Lower lobe of right lung (tissue), 2 donors: Measurements from ENCODE around the gene CDHR2. TPM values are rescaled to one million over a fixed set of nuclear protein-coding genes. Genes with fewer than 3 reads are reported as not detected.
A peak's percentile ranks its signal among the peaks of the same experiment; 100 is the strongest.

Source experiments
- ATAC-seq, 2 donors: fragments of 200-7000 bp; cut with Tn5 transposase; one replicate each; pipeline ENCODE4 v1.9.1; 2020 to 2022; ENCODE audit warnings: mild to moderate bottlenecking in 2 of 2, moderate library complexity in 2 of 2
- DNase-seq: peaks from one replicate; pipeline ENCODE4 v3.0.0-alpha.2; 2020
- H3K27ac ChIP-seq: fragments of 200-600 bp; one replicate; pipeline ENCODE4 v1.8.0; 2022
- H3K27me3 ChIP-seq: fragments of 200-600 bp; one replicate; pipeline ENCODE4 v1.8.0; 2022; ENCODE audit warnings: low read depth
- H3K36me3 ChIP-seq: fragments of 200-600 bp; one replicate; pipeline ENCODE4 v1.8.0; 2022; ENCODE audit warnings: mild to moderate bottlenecking
- H3K4me1 ChIP-seq: fragments of 200-600 bp; one replicate; pipeline ENCODE4 v1.8.0; 2022
- H3K4me3 ChIP-seq: fragments of 200-600 bp; one replicate; pipeline ENCODE4 v1.8.0; 2022; ENCODE audit warnings: mild to moderate bottlenecking
- H3K9me3 ChIP-seq: fragments of 200-600 bp; one replicate; pipeline ENCODE4 v1.8.0; 2022
- intact Hi-C: fragments of 100-400 bp; cut with DNase I; formaldehyde crosslinking; loops from one replicate; pipeline ENCODE4 v1.11.0; 2022
- total RNA-seq: library from RNA; stranded (reverse); fragmentation: NEBNext Ultra II Directional; extraction: Animal tissue kit (Norgen Biotek cat#: 25700); gene quantifications from one replicate; pipeline ENCODE4 v1.2.1, GENCODE V29; 2021
- TF ChIP-seq, protein P1 (sequence below): fragments of 200-600 bp; IDR thresholded peaks from one replicate; pipeline ENCODE4 v1.8.0; 2022; ENCODE audit warnings: antibody characterized with exemption, mild to moderate bottlenecking
- donor health status: DM: no; HTN: yes; CAD: no; lungs with severe emphysema.

CDHR2 gene
- total RNA-seq, 1 donor from 2014 or later, result 0.62 TPM

DNA sequence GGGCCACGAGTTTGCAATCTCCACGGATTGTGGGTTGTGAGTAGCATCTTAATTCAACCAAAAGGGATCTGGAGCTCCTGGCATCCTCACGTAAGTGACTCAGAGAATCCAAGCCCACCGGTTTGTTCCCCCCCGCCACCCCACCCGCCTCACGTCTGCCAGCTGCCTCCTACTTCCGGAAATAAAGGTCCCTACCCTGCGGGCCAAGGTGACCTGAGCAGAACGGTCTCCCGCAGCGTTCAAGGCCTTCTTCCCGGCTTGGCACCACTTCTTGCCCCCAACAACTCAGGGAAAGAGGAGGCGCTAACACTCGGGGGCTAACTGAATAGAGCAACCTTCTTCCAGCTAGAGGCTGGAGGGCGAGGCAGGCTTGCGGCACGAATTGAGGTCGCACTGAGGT lies 69.6 kb downstream of the CDHR2 start:
- TF ChIP-seq, protein P1, sequence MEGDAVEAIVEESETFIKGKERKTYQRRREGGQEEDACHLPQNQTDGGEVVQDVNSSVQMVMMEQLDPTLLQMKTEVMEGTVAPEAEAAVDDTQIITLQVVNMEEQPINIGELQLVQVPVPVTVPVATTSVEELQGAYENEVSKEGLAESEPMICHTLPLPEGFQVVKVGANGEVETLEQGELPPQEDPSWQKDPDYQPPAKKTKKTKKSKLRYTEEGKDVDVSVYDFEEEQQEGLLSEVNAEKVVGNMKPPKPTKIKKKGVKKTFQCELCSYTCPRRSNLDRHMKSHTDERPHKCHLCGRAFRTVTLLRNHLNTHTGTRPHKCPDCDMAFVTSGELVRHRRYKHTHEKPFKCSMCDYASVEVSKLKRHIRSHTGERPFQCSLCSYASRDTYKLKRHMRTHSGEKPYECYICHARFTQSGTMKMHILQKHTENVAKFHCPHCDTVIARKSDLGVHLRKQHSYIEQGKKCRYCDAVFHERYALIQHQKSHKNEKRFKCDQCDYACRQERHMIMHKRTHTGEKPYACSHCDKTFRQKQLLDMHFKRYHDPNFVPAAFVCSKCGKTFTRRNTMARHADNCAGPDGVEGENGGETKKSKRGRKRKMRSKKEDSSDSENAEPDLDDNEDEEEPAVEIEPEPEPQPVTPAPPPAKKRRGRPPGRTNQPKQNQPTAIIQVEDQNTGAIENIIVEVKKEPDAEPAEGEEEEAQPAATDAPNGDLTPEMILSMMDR, result no peak
- Histone ChIP-seq H3K4me1 (peaks cover 18% of the 10 kb centered on the region), H3K36me3 (no peaks in the 10 kb centered on the region), H3K4me3 (no peak overlapping the region), H3K9me3 (no peaks in the 10 kb centered on the region), H3K27ac (no peak overlapping the region), H3K27me3 (peaks cover 60% of the 10 kb centered on the region)
- DNase-seq (no peak), ATAC-seq (no peak)
- intact Hi-C loops, result no loop called here

DNA sequence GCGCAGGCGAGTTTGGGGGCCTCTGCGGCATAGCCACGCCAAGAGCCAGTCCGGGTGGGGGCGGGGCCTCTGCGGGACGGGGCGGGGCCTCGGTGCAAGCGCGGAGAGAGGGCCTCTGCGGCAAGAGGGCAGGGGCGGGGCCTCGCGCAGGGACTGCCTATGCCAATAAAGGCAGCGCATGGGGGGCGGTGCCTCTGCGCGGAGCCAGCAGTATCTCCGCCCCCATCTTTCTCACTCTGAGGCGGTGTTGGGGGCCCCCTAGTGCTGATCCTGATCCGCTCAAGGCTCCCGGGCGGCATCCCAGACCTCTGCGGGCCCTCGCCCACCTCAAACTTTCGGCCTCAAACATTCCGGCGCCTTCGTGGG lies 70.0 kb downstream of the CDHR2 start:
- TF ChIP-seq, protein P1, result no peak
- H3K4me3 ChIP-seq, result no peak overlapping the region
- H3K4me1 ChIP-seq, result peaks cover 18% of the 10 kb centered on the region
- DNase-seq, result peak; percentile 77
- intact Hi-C loops, result no loop called here
- no peaks in the 10 kb centered on the region for H3K36me3 ChIP-seq
- no peaks in the 10 kb centered on the region for H3K9me3 ChIP-seq
- ATAC-seq, result peak; percentile 62 to 67
- peaks cover 64% of the 10 kb centered on the region for H3K27me3 ChIP-seq
- H3K27ac ChIP-seq, result no peak overlapping the region

DNA sequence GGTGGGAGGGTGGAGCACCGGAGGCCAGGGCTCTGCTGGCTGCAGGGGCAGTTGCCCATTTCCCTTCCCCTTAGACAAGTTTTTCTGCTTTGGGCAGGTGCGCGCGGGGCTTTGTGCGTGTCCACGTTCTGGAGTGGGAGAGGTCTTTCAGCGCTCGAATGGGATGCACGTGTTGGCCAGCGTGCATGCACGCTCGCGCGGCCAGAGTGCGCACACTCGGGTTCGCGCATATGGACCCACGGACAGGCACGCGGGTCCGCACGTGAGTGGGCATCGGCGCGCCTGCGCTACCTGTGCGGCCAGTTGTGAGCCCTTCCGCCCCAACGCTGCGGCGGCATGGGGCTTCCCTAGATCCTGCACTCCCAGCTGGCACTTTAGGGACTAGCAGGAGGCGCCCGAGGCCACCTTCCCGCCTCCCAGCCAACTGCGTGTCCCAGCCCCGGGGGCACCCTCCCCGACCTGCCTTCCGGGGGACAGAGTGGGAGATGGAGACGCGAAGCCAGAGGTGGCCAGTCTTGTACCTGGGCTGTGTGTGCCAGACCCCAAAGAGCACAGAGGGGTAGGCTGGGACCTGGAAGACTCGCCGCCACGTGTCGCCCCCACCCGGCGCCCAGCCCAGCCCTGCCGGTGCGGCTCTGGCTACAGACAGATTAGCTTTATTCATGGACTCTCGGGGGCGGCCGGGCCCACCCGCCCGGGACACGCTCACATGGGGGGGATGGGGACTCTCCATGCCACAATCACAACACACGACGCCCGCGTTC lies 70.6 kb downstream of the CDHR2 start:
- Histone ChIP-seq H3K27ac (no peak overlapping the region), H3K9me3 (no peaks in the 10 kb centered on the region), H3K4me1 (peaks cover 18% of the 10 kb centered on the region), H3K4me3 (no peak overlapping the region), H3K27me3 (peaks cover 70% of the 10 kb centered on the region), H3K36me3 (no peaks in the 10 kb centered on the region)
- TF ChIP-seq, protein P1, result no peak
- ATAC-seq (no peak), DNase-seq (no peak)
- intact Hi-C loops, result no loop called here

DNA sequence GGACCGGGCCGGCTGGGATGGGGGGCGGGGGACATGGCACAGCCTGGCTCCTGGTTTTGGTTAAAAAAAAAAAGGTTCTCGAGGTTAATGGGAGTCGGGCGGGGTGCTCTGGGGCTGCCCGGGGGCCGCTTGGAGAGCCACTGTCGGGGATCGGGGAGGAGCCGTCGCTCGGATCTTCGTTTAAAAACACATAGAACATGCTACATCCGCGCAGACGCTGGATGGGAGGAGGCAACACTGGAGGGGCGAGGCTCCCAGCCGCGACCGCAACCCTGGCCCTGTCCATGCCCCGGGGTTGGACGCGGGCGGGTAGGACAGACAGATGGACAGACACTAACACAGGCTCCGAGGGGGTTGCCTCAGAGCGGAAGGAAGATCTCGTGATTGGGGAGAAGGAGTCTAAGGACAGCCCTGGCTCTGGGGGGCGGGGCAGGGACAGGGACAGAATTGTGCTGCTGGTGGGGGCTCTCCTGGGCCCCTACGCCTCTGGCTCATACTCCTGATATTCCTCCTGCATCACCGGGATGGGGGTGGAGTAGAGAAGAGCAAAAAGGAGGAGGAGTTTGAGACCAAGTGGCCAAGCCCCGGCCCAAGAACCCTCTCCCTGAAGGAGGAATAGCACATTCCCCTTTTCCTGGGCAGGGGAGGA lies 71.3 kb downstream of the CDHR2 start:
- no peak overlapping the region for H3K27ac ChIP-seq
- no peaks in the 10 kb centered on the region for H3K9me3 ChIP-seq
- peaks cover 18% of the 10 kb centered on the region for H3K4me1 ChIP-seq
- H3K27me3 ChIP-seq, result peaks cover 77% of the 10 kb centered on the region
- intact Hi-C loops, result no loop called here
- DNase-seq (no peak), ATAC-seq (peak; percentile 40)
- TF ChIP-seq, protein P1, result no peak
- peak overlapping the region; percentile 11 for H3K4me3 ChIP-seq
- no peaks in the 10 kb centered on the region for H3K36me3 ChIP-seq

DNA sequence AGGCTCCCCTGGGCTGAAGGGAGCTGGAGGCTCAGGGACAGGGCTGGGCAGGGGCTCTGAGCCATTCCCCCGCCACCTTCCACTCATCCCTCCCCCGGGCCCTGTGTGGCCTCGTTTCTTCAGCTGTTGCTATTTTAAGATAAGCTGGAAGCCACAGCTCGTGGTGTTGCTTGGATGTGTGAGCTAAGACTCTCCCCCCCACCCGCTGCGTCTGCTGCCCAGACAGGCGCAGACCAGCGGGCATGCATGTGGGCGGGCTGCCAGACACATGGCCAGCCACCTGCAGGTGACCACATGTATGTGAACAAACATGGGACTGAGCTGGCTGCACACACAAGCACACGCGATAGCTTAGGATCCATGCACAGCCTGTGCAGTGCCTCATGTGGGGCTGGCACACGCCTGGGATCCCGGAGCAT lies 72.5 kb downstream of the CDHR2 start:
- intact Hi-C loops, result no loop called here
- TF ChIP-seq, protein P1, result no peak
- H3K4me1 ChIP-seq, result peaks cover 18% of the 10 kb centered on the region
- no peaks in the 10 kb centered on the region for H3K36me3 ChIP-seq
- H3K27ac ChIP-seq, result no peak overlapping the region
- H3K27me3 ChIP-seq, result peaks cover 86% of the 10 kb centered on the region
- no peak for DNase-seq
- no peaks in the 10 kb centered on the region for H3K9me3 ChIP-seq
- ATAC-seq, result no peak
- H3K4me3 ChIP-seq, result no peak overlapping the region
